Measurements from ENCODE around the gene PLPPR2. TPM values are rescaled to one million over a fixed set of nuclear protein-coding genes. Genes with fewer than 3 reads are reported as not detected.

PLPPR2 gene
- polyA plus RNA-seq, 3 donors: 35.0 to 99.4 (median 45.5) TPM

DNA sequence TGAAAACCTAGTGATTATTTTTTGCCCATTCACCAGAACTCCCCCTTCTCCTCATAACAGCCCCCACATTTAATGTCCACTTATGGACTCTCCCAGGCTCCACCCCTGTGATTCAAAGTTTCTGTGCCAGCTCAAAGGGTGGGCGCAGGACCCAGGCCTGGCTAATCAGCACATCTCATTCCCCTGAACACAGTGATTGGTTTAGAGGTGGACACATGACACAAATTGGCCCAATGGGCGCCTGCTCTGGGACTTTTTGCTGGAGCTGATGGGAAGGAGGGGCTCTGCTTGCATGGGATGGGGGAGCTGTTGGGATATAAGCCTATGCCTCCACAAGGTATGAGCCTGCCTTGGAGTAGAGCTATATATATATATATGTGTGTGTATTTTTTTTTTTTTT is 35.1 kb downstream of the PLPPR2 start:
- no peaks in the 10 kb centered on the region for H3K79me2 ChIP-seq (ENCODE audit: insufficient read depth, low read length)
- Mint-ChIP-seq H3K4me3 (peak overlapping the region in 1 of 2 donors; percentile 20), H3K9me3 (peaks cover 6 to 11% (median 9%) of the 10 kb centered on the region in 7 donors), H3K36me3 (no peaks in the 10 kb centered on the region), H3K27me3 (ENCODE audit: low read depth in 3 of 3) (peaks cover 6 to 11% (median 11%) of the 10 kb centered on the region in 3 donors), H3K4me1 (peaks cover 18% of the 10 kb centered on the region), H3K27ac (no peak overlapping the region)
- H3K27me3 ChIP-seq (ENCODE audit: control insufficient read depth in 2 of 2, insufficient read depth in 2 of 2, low read length in 2 of 2): no peaks in the 10 kb centered on the region
- no peak overlapping the region for H3K27ac ChIP-seq (ENCODE audit: low read depth in 1 of 2, low read length in 2 of 2)
- peaks cover 14 to 15% of the 10 kb centered on the region in 2 donors for H3K4me1 ChIP-seq (ENCODE audit: control insufficient read depth in 1 of 2, insufficient read depth in 2 of 2, low read length in 2 of 2)
- intact Hi-C loops (cut with micrococcal nuclease): no loop called here
- H2AFZ ChIP-seq (ENCODE audit: insufficient read depth, low read depth, low read length, poor library complexity, severe bottlenecking): no peak overlapping the region
- H3K4me3 ChIP-seq (replicated peaks in 1 of 3; ENCODE audit: low read depth in 2 of 3, low read length in 3 of 3): no peak overlapping the region
- H3K9ac ChIP-seq (ENCODE audit: insufficient read depth, low read length, poor library complexity, severe bottlenecking): no peak overlapping the region
- H4K20me1 ChIP-seq (ENCODE audit: insufficient read depth, low read length): no peaks in the 10 kb centered on the region
- no peak for DNase-seq
- TF ChIP-seq, protein P1, sequence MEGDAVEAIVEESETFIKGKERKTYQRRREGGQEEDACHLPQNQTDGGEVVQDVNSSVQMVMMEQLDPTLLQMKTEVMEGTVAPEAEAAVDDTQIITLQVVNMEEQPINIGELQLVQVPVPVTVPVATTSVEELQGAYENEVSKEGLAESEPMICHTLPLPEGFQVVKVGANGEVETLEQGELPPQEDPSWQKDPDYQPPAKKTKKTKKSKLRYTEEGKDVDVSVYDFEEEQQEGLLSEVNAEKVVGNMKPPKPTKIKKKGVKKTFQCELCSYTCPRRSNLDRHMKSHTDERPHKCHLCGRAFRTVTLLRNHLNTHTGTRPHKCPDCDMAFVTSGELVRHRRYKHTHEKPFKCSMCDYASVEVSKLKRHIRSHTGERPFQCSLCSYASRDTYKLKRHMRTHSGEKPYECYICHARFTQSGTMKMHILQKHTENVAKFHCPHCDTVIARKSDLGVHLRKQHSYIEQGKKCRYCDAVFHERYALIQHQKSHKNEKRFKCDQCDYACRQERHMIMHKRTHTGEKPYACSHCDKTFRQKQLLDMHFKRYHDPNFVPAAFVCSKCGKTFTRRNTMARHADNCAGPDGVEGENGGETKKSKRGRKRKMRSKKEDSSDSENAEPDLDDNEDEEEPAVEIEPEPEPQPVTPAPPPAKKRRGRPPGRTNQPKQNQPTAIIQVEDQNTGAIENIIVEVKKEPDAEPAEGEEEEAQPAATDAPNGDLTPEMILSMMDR (IDR thresholded peaks at IDR 0.05): no peak
- no CpG with 5 or more reads among the region's 2 CpGs for WGBS (ENCODE audit: insufficient coverage)
- H3K9me3 ChIP-seq (replicated peaks in 1 of 2; ENCODE audit: control insufficient read depth in 1 of 2, insufficient read depth in 1 of 2, low read length in 2 of 2): peaks cover 6 to 10% of the 10 kb centered on the region in 2 donors
- H3K4me2 ChIP-seq (replicated peaks; ENCODE audit: extremely low read depth, low read length, poor library complexity, severe bottlenecking): no peak overlapping the region
- no peaks in the 10 kb centered on the region for H3K36me3 ChIP-seq (replicated peaks in 1 of 2; ENCODE audit: control insufficient read depth in 1 of 2, insufficient read depth in 2 of 2, low read length in 2 of 2)

DNA sequence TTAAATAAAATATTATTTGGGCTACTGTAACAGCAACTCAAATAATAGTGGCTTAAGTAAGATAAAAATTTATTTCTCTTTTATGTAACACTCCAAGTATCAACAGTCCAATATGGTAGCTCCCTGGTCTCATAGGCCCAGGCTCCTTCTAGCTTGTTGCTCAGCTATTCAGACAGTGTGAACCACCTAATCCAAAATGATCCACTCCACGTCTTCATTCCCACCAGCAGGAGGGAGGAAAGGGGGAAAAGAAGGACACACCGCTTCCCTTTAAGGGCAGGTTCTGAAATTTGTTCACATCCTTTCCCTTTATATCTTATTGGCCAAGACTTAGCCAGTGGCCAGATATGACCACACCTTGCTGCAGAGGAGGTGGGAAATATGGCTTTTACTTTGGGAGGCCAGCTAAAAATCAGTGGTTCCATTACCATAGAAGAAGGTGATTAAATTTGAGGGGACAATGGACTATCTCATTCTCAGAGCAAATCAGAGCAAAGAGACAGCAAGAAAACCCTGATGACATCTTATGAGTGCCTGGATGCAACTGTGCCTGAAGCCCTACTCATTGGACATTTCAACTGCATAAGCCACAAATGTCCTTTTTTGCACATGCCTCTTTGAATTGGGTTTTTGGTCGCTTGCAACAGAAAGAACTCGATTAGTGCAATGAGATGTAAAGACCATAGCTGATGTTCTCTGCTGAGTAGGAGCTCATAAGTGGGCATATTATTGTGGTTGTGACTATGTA is 35.9 kb downstream of the PLPPR2 start:
- H3K4me3 Mint-ChIP-seq: no peak overlapping the region
- no CpG with 5 or more reads among the region's 4 CpGs for WGBS (ENCODE audit: insufficient coverage)

More for the DNA sequence above, 35.9 kb downstream of the PLPPR2 start:
- no peak overlapping the region for H2AFZ ChIP-seq (ENCODE audit: insufficient read depth, low read depth, low read length, poor library complexity, severe bottlenecking)
- H3K36me3 ChIP-seq (replicated peaks in 1 of 2; ENCODE audit: control insufficient read depth in 1 of 2, insufficient read depth in 2 of 2, low read length in 2 of 2): no peaks in the 10 kb centered on the region
- intact Hi-C loops (cut with micrococcal nuclease): no loop called here
- H3K27me3 ChIP-seq (ENCODE audit: control insufficient read depth in 2 of 2, insufficient read depth in 2 of 2, low read length in 2 of 2): no peaks in the 10 kb centered on the region
- H3K4me3 ChIP-seq (replicated peaks in 1 of 3; ENCODE audit: low read depth in 2 of 3, low read length in 3 of 3): no peak overlapping the region
- H3K4me1 Mint-ChIP-seq: peaks cover 19% of the 10 kb centered on the region
- H3K9me3 Mint-ChIP-seq: peaks cover 6 to 11% (median 9%) of the 10 kb centered on the region in 7 donors
- peaks cover 6 to 17% (median 11%) of the 10 kb centered on the region in 3 donors for H3K27me3 Mint-ChIP-seq (ENCODE audit: low read depth in 3 of 3)
- H3K4me2 ChIP-seq (replicated peaks; ENCODE audit: extremely low read depth, low read length, poor library complexity, severe bottlenecking): no peak overlapping the region
- peaks cover 6 to 10% of the 10 kb centered on the region in 2 donors for H3K9me3 ChIP-seq (replicated peaks in 1 of 2; ENCODE audit: control insufficient read depth in 1 of 2, insufficient read depth in 1 of 2, low read length in 2 of 2)
- no peaks in the 10 kb centered on the region for H3K36me3 Mint-ChIP-seq
- H3K27ac Mint-ChIP-seq: no peak overlapping the region
- no peak overlapping the region for H3K9ac ChIP-seq (ENCODE audit: insufficient read depth, low read length, poor library complexity, severe bottlenecking)
- H4K20me1 ChIP-seq (ENCODE audit: insufficient read depth, low read length): no peaks in the 10 kb centered on the region
- H3K79me2 ChIP-seq (ENCODE audit: insufficient read depth, low read length): no peaks in the 10 kb centered on the region
- DNase-seq: no peak
- H3K4me1 ChIP-seq (ENCODE audit: control insufficient read depth in 1 of 2, insufficient read depth in 2 of 2, low read length in 2 of 2): peaks cover 14 to 15% of the 10 kb centered on the region in 2 donors
- no peak overlapping the region for H3K27ac ChIP-seq (ENCODE audit: low read depth in 1 of 2, low read length in 2 of 2)
- TF ChIP-seq, protein P1 (IDR thresholded peaks at IDR 0.05): no peak
